HCT116 (cell line): ENCODE data around the gene MLXIPL. TPM values are rescaled to one million over a fixed set of nuclear protein-coding genes. Genes with fewer than 3 reads are reported as not detected.
"Not testable (repeated sequence)": the region's sequence is repeated elsewhere in the genome, so short reads cannot be mapped to it uniquely, and the experiment has no call there.

Source experiments
- ATAC-seq: fragments of 200-7000 bp; cut with Tn5 transposase; 2 replicates; pipeline ENCODE4 v1.9.1; 2020; ENCODE audit warnings: mild to moderate bottlenecking, moderate library complexity
- BruUV-seq: library from RNA; stranded (reverse); fragments of 400-500 nt; replicated peaks from 2 replicates; lab custom pipeline; 2021; lab: Mats Ljungman, UMichigan
- CTCF ChIA-PET: fragments of 300-600 bp; sonication (Branson Sonifier 250); formaldehyde crosslinking; loops from one replicate; lab custom pipeline; 2021; ENCODE audit warnings: antibody characterized with exemption; lab: Charles Lee
- POLR2A ChIA-PET: fragments of 300-600, 350-600 bp; sonication (Branson Sonifier 250); formaldehyde crosslinking; loops from one replicate; lab custom pipeline; 2021; ENCODE audit warnings: antibody characterized with exemption; lab: Charles Lee
- RAD21 ChIA-PET, 2 experiments: fragments of 300-600 bp; sonication (Branson Sonifier 250); formaldehyde crosslinking; loops; one replicate each; lab custom pipeline; 2023; ENCODE audit warnings: low total read pairs in 2 of 2; ENCODE audit not compliant: uncharacterized antibody in 2 of 2, unreplicated experiment in 2 of 2, low non-redundant PET in 1 of 2; lab: Charles Lee
- DNase-seq: peaks from one replicate; pipeline ENCODE4 v3.0.0-alpha.2; 2010; ENCODE audit warnings: low read depth, low spot score
- H2AFZ ChIP-seq: fragments of 200-600 bp; shearing (Covaris generic), sonication (generic); 2 replicates; pipeline ENCODE4 v1.6.1; 2017; ENCODE audit warnings: low read depth, mixed run types, mixed read lengths, antibody characterized with exemption, low read length; ENCODE audit not compliant: poor library complexity, severe bottlenecking
- H3K27ac ChIP-seq: 2 replicates; pipeline ENCODE4 v1.5.1; 2012; ENCODE audit warnings: low read depth, low read length
- H3K27me3 ChIP-seq: fragments of 200-600 bp; sonication (generic); 2 replicates; pipeline ENCODE4 v1.6.1; 2016; ENCODE audit warnings: mixed run types, low read length, mixed read lengths; ENCODE audit not compliant: insufficient read depth
- H3K36me3 ChIP-seq, 2 experiments: fragments of 200-500 bp in 1 of 2; fragments of 200-600 bp in 1 of 2; sonication (Bioruptor generic) in 1 of 2; sonication (generic) in 1 of 2; 2 replicates each; pipeline versions ENCODE4 v1.5.1 to v1.6.1; 2014 to 2016; ENCODE audit warnings: low read length in 2 of 2, inconsistent platforms in 1 of 2, mixed read lengths in 1 of 2, mixed run types in 1 of 2; ENCODE audit not compliant: insufficient read depth in 2 of 2, control insufficient read depth in 1 of 2
- H3K4me1 ChIP-seq, 2 experiments: fragments of 200-600 bp in 1 of 2; sonication (generic) in 1 of 2; 2 replicates each; pipeline versions ENCODE4 v1.5.1 to v1.6.1; 2012 to 2017; ENCODE audit warnings: low read length in 2 of 2, inconsistent platforms in 1 of 2, mild to moderate bottlenecking in 1 of 2, mixed read lengths in 1 of 2, mixed run types in 1 of 2, moderate library complexity in 1 of 2; ENCODE audit not compliant: insufficient read depth in 2 of 2, control insufficient read depth in 1 of 2
- H3K4me2 ChIP-seq: fragments of 200-600 bp; sonication (generic); 2 replicates; pipeline ENCODE4 v1.6.1; 2017; ENCODE audit warnings: mixed run types, low read length, mixed read lengths
- H3K4me3 ChIP-seq, 2 experiments: fragments of 200-600 bp in 1 of 2; sonication (generic) in 1 of 2; replicated peaks in 1 of 2; 2 replicates each; pipeline ENCODE4 v1.5.1; 2011 to 2016; ENCODE audit warnings: low read length in 2 of 2, control low read depth in 1 of 2, low read depth in 1 of 2, mild to moderate bottlenecking in 1 of 2, mixed read lengths in 1 of 2, mixed run types in 1 of 2
- H3K79me2 ChIP-seq: fragments of 200-600 bp; sonication (generic); 2 replicates; pipeline ENCODE4 v1.6.1; 2017; ENCODE audit warnings: mild to moderate bottlenecking, mixed run types, low read length, moderate library complexity, mixed read lengths; ENCODE audit not compliant: insufficient read depth
- H3K9ac ChIP-seq: fragments of 200-600 bp; sonication (generic); 2 replicates; pipeline ENCODE4 v1.6.1; 2016; ENCODE audit warnings: low read length, mixed read lengths
- H3K9me2 ChIP-seq: fragments of 200-600 bp; sonication (generic), shearing (Covaris generic); 2 replicates; pipeline ENCODE4 v1.6.1; 2017; ENCODE audit warnings: mixed run types, mild to moderate bottlenecking, moderate library complexity; ENCODE audit not compliant: insufficient read depth
- H3K9me3 ChIP-seq, 2 experiments: fragments of 200-500 bp in 1 of 2; fragments of 200-600 bp in 1 of 2; sonication (Bioruptor generic) in 1 of 2; sonication (generic) in 1 of 2; 2 replicates each; pipeline ENCODE4 v1.6.1; 2014 to 2017; ENCODE audit warnings: low read length in 2 of 2, mixed read lengths in 2 of 2, inconsistent platforms in 1 of 2, low read depth in 1 of 2, mild to moderate bottlenecking in 1 of 2, mixed run types in 1 of 2, moderate library complexity in 1 of 2; ENCODE audit not compliant: control insufficient read depth in 1 of 2, insufficient read depth in 1 of 2
- H4K20me1 ChIP-seq: fragments of 200-600 bp; sonication (generic), shearing (Covaris generic); 2 replicates; pipeline ENCODE4 v1.6.1; 2017; ENCODE audit warnings: mixed run types, mild to moderate bottlenecking, moderate library complexity; ENCODE audit not compliant: insufficient read depth
- CEBPB ChIP-seq: IDR thresholded peaks from 2 replicates; pipeline ENCODE4 v1.6.1; 2012; ENCODE audit warnings: low read depth
- POLR2A ChIP-seq: IDR thresholded peaks from 2 replicates; pipeline ENCODE4 v1.7.0; 2011; ENCODE audit warnings: borderline replicate concordance; ENCODE audit not compliant: insufficient read depth, insufficient read length; ENCODE audit errors: extremely low read depth
- SIN3A ChIP-seq: IDR thresholded peaks from 2 replicates; pipeline ENCODE4 v1.6.1; 2012; ENCODE audit warnings: low read depth
- TCF7L2 ChIP-seq: IDR thresholded peaks from 2 replicates; pipeline ENCODE4 v1.7.0; 2011; ENCODE audit warnings: borderline replicate concordance, inconsistent platforms; ENCODE audit not compliant: insufficient read depth, insufficient read length; ENCODE audit errors: extremely low read depth
- intact Hi-C: fragments of 100-400 bp; cut with micrococcal nuclease; formaldehyde crosslinking; loops from 2 replicates; pipeline ENCODE4 v1.10.0; 2022
- total RNA-seq: library from RNA; stranded (reverse); gene quantifications from one replicate; pipeline ENCODE4 v1.2.1, GENCODE V29; 2021; ENCODE audit not compliant: unreplicated experiment
- TF ChIP-seq, protein P1 (sequence below): IDR thresholded peaks from 2 replicates; pipeline ENCODE4 v1.6.1; 2012; ENCODE audit warnings: low read depth

Gene MLXIPL
- total RNA-seq, 1 experiment from 2014 or later, result 79.4 TPM

DNA sequence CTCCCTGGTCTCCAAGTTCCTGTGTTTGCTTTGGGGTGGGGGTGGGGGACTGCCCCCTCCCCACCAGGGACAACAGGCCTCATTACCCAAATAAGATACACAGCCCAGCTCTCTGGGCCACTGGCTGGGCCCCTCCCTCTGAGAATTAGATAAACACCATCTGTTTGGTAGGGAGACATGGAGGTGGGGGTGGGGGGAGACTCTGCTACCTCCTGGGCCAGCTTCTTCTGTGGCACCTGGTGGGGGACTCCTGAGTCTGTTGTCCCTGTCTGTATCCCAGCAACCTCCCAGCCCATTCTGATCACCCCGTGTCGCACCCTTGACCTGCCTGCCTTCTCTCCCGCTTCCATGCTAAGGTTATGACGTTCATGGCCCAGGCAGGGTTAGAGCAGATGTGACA, 5.8 kb downstream of the MLXIPL start:
- no peak overlapping the region for H3K9ac ChIP-seq
- H4K20me1 ChIP-seq, result no peaks in the 10 kb centered on the region
- H2AFZ ChIP-seq, result no peak overlapping the region
- H3K4me3 ChIP-seq, result no peak overlapping the region
- peaks cover 16 to 26% of the 10 kb centered on the region in 2 experiments for H3K4me1 ChIP-seq
- peaks cover 10% of the 10 kb centered on the region; the same call in 1 of the 2 replicates for H3K79me2 ChIP-seq
- no peaks in the 10 kb centered on the region for H3K9me2 ChIP-seq
- no peak overlapping the region for H3K27ac ChIP-seq
- H3K9me3 ChIP-seq, result no peaks in the 10 kb centered on the region
- no peak for DNase-seq
- CTCF ChIA-PET, result interaction anchor here (1.6 kb wide), 1 partner anchor 12 kb away, joined by 6 read pairs; no protein-coding TSS in a partner anchor
- no peak overlapping the region for H3K4me2 ChIP-seq
- RAD21 ChIA-PET, result no interaction called here
- TF ChIP-seq CEBPB (no peak), TCF7L2 (no peak), SIN3A (no peak), POLR2A (no peak)
- TF ChIP-seq, protein P1, sequence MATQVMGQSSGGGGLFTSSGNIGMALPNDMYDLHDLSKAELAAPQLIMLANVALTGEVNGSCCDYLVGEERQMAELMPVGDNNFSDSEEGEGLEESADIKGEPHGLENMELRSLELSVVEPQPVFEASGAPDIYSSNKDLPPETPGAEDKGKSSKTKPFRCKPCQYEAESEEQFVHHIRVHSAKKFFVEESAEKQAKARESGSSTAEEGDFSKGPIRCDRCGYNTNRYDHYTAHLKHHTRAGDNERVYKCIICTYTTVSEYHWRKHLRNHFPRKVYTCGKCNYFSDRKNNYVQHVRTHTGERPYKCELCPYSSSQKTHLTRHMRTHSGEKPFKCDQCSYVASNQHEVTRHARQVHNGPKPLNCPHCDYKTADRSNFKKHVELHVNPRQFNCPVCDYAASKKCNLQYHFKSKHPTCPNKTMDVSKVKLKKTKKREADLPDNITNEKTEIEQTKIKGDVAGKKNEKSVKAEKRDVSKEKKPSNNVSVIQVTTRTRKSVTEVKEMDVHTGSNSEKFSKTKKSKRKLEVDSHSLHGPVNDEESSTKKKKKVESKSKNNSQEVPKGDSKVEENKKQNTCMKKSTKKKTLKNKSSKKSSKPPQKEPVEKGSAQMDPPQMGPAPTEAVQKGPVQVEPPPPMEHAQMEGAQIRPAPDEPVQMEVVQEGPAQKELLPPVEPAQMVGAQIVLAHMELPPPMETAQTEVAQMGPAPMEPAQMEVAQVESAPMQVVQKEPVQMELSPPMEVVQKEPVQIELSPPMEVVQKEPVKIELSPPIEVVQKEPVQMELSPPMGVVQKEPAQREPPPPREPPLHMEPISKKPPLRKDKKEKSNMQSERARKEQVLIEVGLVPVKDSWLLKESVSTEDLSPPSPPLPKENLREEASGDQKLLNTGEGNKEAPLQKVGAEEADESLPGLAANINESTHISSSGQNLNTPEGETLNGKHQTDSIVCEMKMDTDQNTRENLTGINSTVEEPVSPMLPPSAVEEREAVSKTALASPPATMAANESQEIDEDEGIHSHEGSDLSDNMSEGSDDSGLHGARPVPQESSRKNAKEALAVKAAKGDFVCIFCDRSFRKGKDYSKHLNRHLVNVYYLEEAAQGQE, result no peak
- ATAC-seq, result no peak
- H3K36me3 ChIP-seq, result peaks cover 4 to 10% of the 10 kb centered on the region in 2 experiments; a peak in 3 of 4 replicates
- POLR2A ChIA-PET, result no interaction called here
- no peaks in the 10 kb centered on the region for H3K27me3 ChIP-seq
- intact Hi-C loops, result no loop called here
- BruUV-seq, result no TSS peak

DNA sequence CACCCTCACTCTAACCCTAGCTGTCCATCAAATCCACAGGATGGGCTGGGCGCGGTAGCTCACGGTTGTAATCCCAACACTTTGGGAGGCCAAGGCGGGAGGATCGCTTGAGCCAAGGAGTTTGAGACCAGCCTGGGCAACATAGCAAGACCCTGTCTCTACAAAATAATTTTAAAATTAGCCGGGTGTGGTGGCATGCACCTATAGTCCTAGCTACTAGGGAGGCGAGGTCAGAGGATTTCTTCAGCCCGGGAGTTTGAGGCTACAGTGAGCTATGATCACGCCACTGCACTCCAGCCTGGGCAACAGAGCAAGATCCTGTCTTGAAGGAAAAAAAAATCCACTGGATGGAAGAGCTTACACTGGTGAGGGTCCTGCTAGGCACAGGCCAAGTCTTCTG, 6.8 kb downstream of the MLXIPL start:
- peaks cover 21 to 23% of the 10 kb centered on the region in 2 experiments for H3K4me1 ChIP-seq
- DNase-seq, H4K20me1 ChIP-seq, H3K36me3 ChIP-seq, H2AFZ ChIP-seq, H3K9ac ChIP-seq, H3K79me2 ChIP-seq, H3K4me2 ChIP-seq, H3K4me3 ChIP-seq, H3K27me3 ChIP-seq, H3K27ac ChIP-seq, BruUV-seq, H3K9me3 ChIP-seq, ATAC-seq, H3K9me2 ChIP-seq, intact Hi-C loops: not testable (repeated sequence)
- ChIA-PET CTCF (interaction anchor here (1.2 to 2.0 kb wide), 2 partner anchors 10 to 108 kb away, joined by 3 to 9 read pairs; no protein-coding TSS in a partner anchor), POLR2A (interaction anchor here (0.6 kb wide), 1 partner anchor 19 kb away, joined by 3 read pairs; no protein-coding TSS in a partner anchor), RAD21 (interaction anchor here in 1 of 2 experiments (0.6 kb wide), 1 partner anchor 121 kb away, joined by 3 read pairs; no protein-coding TSS in a partner anchor)
